Lower leg skin (tissue), 3 donors: Measurements from ENCODE around the gene NTNG1.

Source experiments
- CTCF ChIP-seq, 3 donors: fragments of 450-650 bp; IDR thresholded peaks; one replicate each; pipeline ENCODE4 v1.5.1; 2016; ENCODE audit warnings: antibody characterized with exemption in 3 of 3, mild to moderate bottlenecking in 3 of 3, moderate library complexity in 2 of 3
- POLR2A ChIP-seq, 2 donors: fragments of 450-650 bp; IDR thresholded peaks; one replicate each; pipeline ENCODE4 v1.6.1; 2016 to 2017; ENCODE audit warnings: antibody characterized with exemption in 2 of 2, mild to moderate bottlenecking in 1 of 2, moderate library complexity in 1 of 2

DNA sequence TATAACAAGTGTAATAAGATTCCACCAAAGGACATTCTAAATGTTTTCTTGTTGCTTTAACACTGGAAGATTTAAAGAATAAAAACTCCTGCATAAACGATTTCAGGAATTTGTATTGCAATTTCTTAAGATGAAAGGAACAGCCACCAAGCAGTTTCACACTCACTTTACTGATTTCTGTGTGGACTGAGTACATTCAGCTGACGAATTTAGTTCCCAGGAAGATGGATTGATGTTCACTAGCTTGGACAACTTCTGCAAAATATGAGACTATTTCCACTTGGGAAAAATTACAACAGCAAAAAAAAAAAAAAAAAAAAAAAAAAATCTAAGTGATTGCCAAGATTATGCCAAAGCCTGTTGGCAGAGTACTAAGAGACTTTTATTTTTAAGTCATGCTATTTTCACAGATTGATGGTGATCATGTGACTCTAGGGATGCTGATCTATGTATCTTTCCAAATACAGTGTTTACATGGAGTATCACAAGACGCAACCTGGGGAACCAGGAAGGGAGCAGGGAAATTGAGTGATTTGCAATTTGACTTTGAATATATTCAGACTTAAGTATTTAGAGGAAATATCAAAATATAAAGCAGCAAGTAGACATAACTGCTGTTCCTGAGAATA is 341.0 kb downstream of the NTNG1 start:
- no peak for TF ChIP-seq CTCF (IDR thresholded peaks at IDR 0.05)
- no peak for TF ChIP-seq POLR2A (IDR thresholded peaks at IDR 0.05)
